Neural cell (in vitro differentiated cells): ENCODE data around the gene BMP7. TPM values are rescaled to one million over a fixed set of nuclear protein-coding genes. Genes with fewer than 3 reads are reported as not detected.

Source experiments
- H2AFZ ChIP-seq: fragments of 200-600, 300-800 bp; sonication (generic), shearing (Covaris generic); 2 replicates; pipeline ENCODE4 v1.6.0; 2014; ENCODE audit warnings: low read depth, mild to moderate bottlenecking, antibody characterized with exemption, low read length, moderate library complexity
- H3F3A ChIP-seq: fragments of 200-600 bp; shearing (Covaris generic); 2 replicates; pipeline ENCODE4 v1.6.1; 2016; ENCODE audit warnings: mild to moderate bottlenecking, moderate library complexity, mixed read lengths, antibody characterized with exemption, low read length; ENCODE audit not compliant: insufficient read depth, poor library complexity, severe bottlenecking
- H3K27ac ChIP-seq: fragments of 200-600, 300-800 bp; sonication (generic), shearing (Covaris generic); 2 replicates; pipeline ENCODE4 v1.5.1; 2014; ENCODE audit warnings: mild to moderate bottlenecking, low read length, moderate library complexity
- H3K27me3 ChIP-seq: fragments of 300-800, 200-600 bp; sonication (generic), shearing (Covaris generic); 2 replicates; pipeline ENCODE4 v1.6.0; 2014; ENCODE audit warnings: mild to moderate bottlenecking, low read depth, low read length, moderate library complexity; ENCODE audit not compliant: insufficient read depth
- H3K36me3 ChIP-seq: fragments of 300-800, 200-600 bp; sonication (generic), shearing (Covaris generic); 2 replicates; pipeline ENCODE4 v1.5.1; 2014; ENCODE audit warnings: mild to moderate bottlenecking, antibody characterized with exemption, low read length, moderate library complexity; ENCODE audit not compliant: insufficient read depth
- H3K4me2 ChIP-seq: fragments of 300-800, 200-600 bp; sonication (generic), shearing (Covaris generic); 2 replicates; pipeline ENCODE4 v1.6.0; 2014; ENCODE audit warnings: mild to moderate bottlenecking, low read length
- H3K4me3 ChIP-seq: fragments of 300-800, 200-600 bp; sonication (generic), shearing (Covaris generic); 2 replicates; pipeline ENCODE4 v1.5.1; 2014; ENCODE audit warnings: mild to moderate bottlenecking, low read length, moderate library complexity
- H3K79me2 ChIP-seq: fragments of 200-600 bp; shearing (Covaris generic); replicated peaks from 2 replicates; pipeline ENCODE4 v1.6.0; 2014; ENCODE audit warnings: mild to moderate bottlenecking, low read length, moderate library complexity; ENCODE audit not compliant: insufficient read depth
- H3K9ac ChIP-seq: fragments of 300-800, 200-600 bp; sonication (generic), shearing (Covaris generic); 2 replicates; pipeline ENCODE4 v1.6.1; 2016; ENCODE audit warnings: mild to moderate bottlenecking, low read length, mixed read lengths
- H3K9me2 ChIP-seq: fragments of 200-600 bp; shearing (Covaris generic); 2 replicates; pipeline ENCODE4 v1.6.1; 2016; ENCODE audit warnings: mild to moderate bottlenecking, low read length, mixed read lengths; ENCODE audit not compliant: insufficient read depth
- H3K9me3 ChIP-seq: fragments of 200-600, 300-800 bp; sonication (generic), shearing (Covaris generic); 2 replicates; pipeline ENCODE4 v1.6.1; 2016; ENCODE audit warnings: mild to moderate bottlenecking, mixed run types, low read length, moderate library complexity, mixed read lengths
- H4K20me1 ChIP-seq: fragments of 200-600 bp; shearing (Covaris generic); 2 replicates; pipeline ENCODE4 v1.6.1; 2016; ENCODE audit warnings: mild to moderate bottlenecking, mixed run types; ENCODE audit not compliant: insufficient read depth
- CTCF ChIP-seq: fragments of 450-650 bp; IDR thresholded peaks from 2 replicates; pipeline ENCODE4 v1.5.1; 2014; ENCODE audit warnings: antibody characterized with exemption, mild to moderate bottlenecking, moderate library complexity; ENCODE audit not compliant: poor library complexity, severe bottlenecking
- EP300 ChIP-seq: fragments of 450-650 bp; conservative IDR thresholded peaks from 2 replicates; pipeline ENCODE4 v1.6.1; 2014; ENCODE audit warnings: antibody characterized with exemption, mild to moderate bottlenecking, moderate library complexity; ENCODE audit not compliant: poor library complexity, severe bottlenecking
- EZH2 ChIP-seq: fragments of 200-600, 300-800 bp; shearing (Covaris generic), sonication (generic); IDR thresholded peaks from 2 replicates; pipeline ENCODE4 v1.6.1; 2014; ENCODE audit warnings: antibody characterized with exemption, low read length, borderline replicate concordance, mild to moderate bottlenecking; ENCODE audit not compliant: insufficient read depth, poor library complexity, severe bottlenecking
- MXI1 ChIP-seq: fragments of 450-650 bp; conservative IDR thresholded peaks from 2 replicates; pipeline ENCODE4 v1.6.1; 2014; ENCODE audit warnings: antibody characterized with exemption, mild to moderate bottlenecking; ENCODE audit not compliant: poor library complexity, severe bottlenecking
- POLR2AphosphoS5 ChIP-seq: IDR thresholded peaks from 2 replicates; pipeline ENCODE4 v1.6.1; 2012
- RAD21 ChIP-seq: fragments of 450-650 bp; conservative IDR thresholded peaks from 2 replicates; pipeline ENCODE4 v1.6.1; 2014; ENCODE audit warnings: antibody characterized with exemption, mild to moderate bottlenecking, moderate library complexity
- REST ChIP-seq: IDR thresholded peaks from 2 replicates; pipeline ENCODE4 v1.6.1; 2012; ENCODE audit warnings: borderline replicate concordance
- SMC3 ChIP-seq: fragments of 450-650 bp; conservative IDR thresholded peaks from 2 replicates; pipeline ENCODE4 v1.6.1; 2014; ENCODE audit warnings: antibody characterized with exemption, mild to moderate bottlenecking, moderate library complexity; ENCODE audit not compliant: poor library complexity
- TAF1 ChIP-seq: IDR thresholded peaks from 2 replicates; pipeline ENCODE4 v1.6.1; 2012; ENCODE audit warnings: low read depth
- polyA plus RNA-seq: library from polyadenylated mRNA; depleted of rRNA; stranded (reverse); fragments of >200 nt; gene quantifications from 2 replicates; pipeline ENCODE4 v1.2.3, GENCODE V29; 2014

Gene BMP7
- polyA plus RNA-seq, 1 donor from 2014 or later, result 3.6 TPM

GRCh38 chr20:57214948-57215347 is 51.5 kb downstream of the BMP7 start:
- Histone ChIP-seq H3K36me3 (no peaks in the 10 kb centered on the region), H3K4me3 (no peak overlapping the region), H3K9me2 (no peaks in the 10 kb centered on the region), H3F3A (no peaks in the 10 kb centered on the region), H2AFZ (no peak overlapping the region), H3K9ac (no peak overlapping the region), H4K20me1 (no peaks in the 10 kb centered on the region), H3K27me3 (no peaks in the 10 kb centered on the region), H3K79me2 (no peaks in the 10 kb centered on the region), H3K27ac (no peak overlapping the region), H3K9me3 (no peaks in the 10 kb centered on the region), H3K4me2 (no peak overlapping the region)
- TF ChIP-seq EP300 (no peak), RAD21 (no peak), MXI1 (no peak), TAF1 (no peak), CTCF (no peak), REST (no peak), SMC3 (no peak), EZH2 (no peak), POLR2AphosphoS5 (no peak)

- Histone ChIP-seq H3K4me3 (no peak overlapping the region), H3K27me3 (no peaks in the 10 kb centered on the region), H3K9me2 (no peaks in the 10 kb centered on the region), H2AFZ (no peak overlapping the region), H3K9ac (no peak overlapping the region), H3K4me2 (no peak overlapping the region), H4K20me1 (no peaks in the 10 kb centered on the region), H3K79me2 (no peaks in the 10 kb centered on the region), H3K9me3 (no peaks in the 10 kb centered on the region), H3F3A (no peaks in the 10 kb centered on the region), H3K27ac (no peak overlapping the region), H3K36me3 (no peaks in the 10 kb centered on the region)
- TF ChIP-seq POLR2AphosphoS5 (no peak), EP300 (no peak), RAD21 (no peak), REST (no peak)
These were observed 52.0 kb downstream of the BMP7 start for GRCh38 chr20:57214427-57214826.
